Tibial nerve (tissue), 4 donors: ENCODE measurements around the gene AREL1.

Experiments used
- CTCF ChIP-seq, 5 experiments: fragments of 200-600 bp in 3 of 5; fragments of 450-650 bp in 2 of 5; sonication (generic) in 3 of 5; IDR thresholded peaks; one replicate each; pipeline ENCODE4 v1.5.1; 2016 to 2019; ENCODE audit warnings: antibody characterized with exemption in 5 of 5, mild to moderate bottlenecking in 3 of 5, moderate library complexity in 2 of 5
- EP300 ChIP-seq, 2 donors: sonication (generic); formaldehyde crosslinking; IDR thresholded peaks; one replicate each; pipeline ENCODE4 v1.6.1; 2017; ENCODE audit warnings: antibody characterized with exemption in 2 of 2, mild to moderate bottlenecking in 1 of 2
- POLR2A ChIP-seq, 2 donors: fragments of 450-650 bp; IDR thresholded peaks; one replicate each; pipeline ENCODE4 v1.6.1; 2017; ENCODE audit warnings: antibody characterized with exemption in 2 of 2, mild to moderate bottlenecking in 2 of 2, moderate library complexity in 2 of 2

- TF ChIP-seq CTCF (IDR thresholded peaks at IDR 0.05) (no peak), POLR2A (IDR thresholded peaks at IDR 0.05) (no peak), EP300 (IDR thresholded peaks at IDR 0.05) (no peak)
These were observed 65.7 kb downstream of the AREL1 start for GRCh38 chr14:74647061-74647677.
